ENCODE data around the gene RAD51B. TPM values are rescaled to one million over a fixed set of nuclear protein-coding genes. Genes with fewer than 3 reads are reported as not detected.

RAD51B gene
- total RNA-seq, 2 donors from 2014 or later = 22.8 to 33.8 TPM

- no peak overlapping the region for H3K27ac ChIP-seq (ENCODE audit: low read depth, low read length)
- no peak for DNase-seq
- no peaks in the 10 kb centered on the region for H3K27me3 ChIP-seq (ENCODE audit: control insufficient read depth, insufficient read depth, low read length, poor library complexity, severe bottlenecking)
- Mint-ChIP-seq H3K4me3 (no peak overlapping the region), H3K36me3 (ENCODE audit: low read depth) (no peaks in the 10 kb centered on the region), H3K4me1 (peaks cover 31% of the 10 kb centered on the region), H3K9me3 (no peaks in the 10 kb centered on the region), H3K27me3 (ENCODE audit: insufficient read depth) (no peaks in the 10 kb centered on the region), H3K27ac (no peak overlapping the region)
- TF ChIP-seq, protein P1, sequence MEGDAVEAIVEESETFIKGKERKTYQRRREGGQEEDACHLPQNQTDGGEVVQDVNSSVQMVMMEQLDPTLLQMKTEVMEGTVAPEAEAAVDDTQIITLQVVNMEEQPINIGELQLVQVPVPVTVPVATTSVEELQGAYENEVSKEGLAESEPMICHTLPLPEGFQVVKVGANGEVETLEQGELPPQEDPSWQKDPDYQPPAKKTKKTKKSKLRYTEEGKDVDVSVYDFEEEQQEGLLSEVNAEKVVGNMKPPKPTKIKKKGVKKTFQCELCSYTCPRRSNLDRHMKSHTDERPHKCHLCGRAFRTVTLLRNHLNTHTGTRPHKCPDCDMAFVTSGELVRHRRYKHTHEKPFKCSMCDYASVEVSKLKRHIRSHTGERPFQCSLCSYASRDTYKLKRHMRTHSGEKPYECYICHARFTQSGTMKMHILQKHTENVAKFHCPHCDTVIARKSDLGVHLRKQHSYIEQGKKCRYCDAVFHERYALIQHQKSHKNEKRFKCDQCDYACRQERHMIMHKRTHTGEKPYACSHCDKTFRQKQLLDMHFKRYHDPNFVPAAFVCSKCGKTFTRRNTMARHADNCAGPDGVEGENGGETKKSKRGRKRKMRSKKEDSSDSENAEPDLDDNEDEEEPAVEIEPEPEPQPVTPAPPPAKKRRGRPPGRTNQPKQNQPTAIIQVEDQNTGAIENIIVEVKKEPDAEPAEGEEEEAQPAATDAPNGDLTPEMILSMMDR (conservative IDR thresholded peaks at IDR 0.05) = no peak
- no peak overlapping the region for H3K9ac ChIP-seq (ENCODE audit: extremely low read depth, low read length, poor library complexity, severe bottlenecking)
- H3K4me3 ChIP-seq (ENCODE audit: low read length) = no peak overlapping the region
- H3K9me3 ChIP-seq (ENCODE audit: control insufficient read depth, low read length) = no peaks in the 10 kb centered on the region
- no peaks in the 10 kb centered on the region for H3K36me3 ChIP-seq (ENCODE audit: control insufficient read depth, insufficient read depth, low read length)
- peaks cover 11% of the 10 kb centered on the region for H3K4me1 ChIP-seq (ENCODE audit: control insufficient read depth, insufficient read depth, low read length)
- 91 to 93% methylated on average over 2 to 6 of the region's 6 CpGs for WGBS, 2 experiments (ENCODE audit: insufficient coverage in 1 of 2, insufficient read length in 1 of 2)
These were observed 577.8 kb downstream of the RAD51B start for GRCh38 chr14:68397371-68397811.

- Histone ChIP-seq H3K9ac (ENCODE audit: extremely low read depth, low read length, poor library complexity, severe bottlenecking) (no peak overlapping the region), H3K27ac (ENCODE audit: low read depth, low read length) (peak overlapping the region; percentile 47), H3K4me3 (ENCODE audit: low read length) (no peak overlapping the region), H3K27me3 (ENCODE audit: control insufficient read depth, insufficient read depth, low read length, poor library complexity, severe bottlenecking) (no peaks in the 10 kb centered on the region), H3K36me3 (ENCODE audit: control insufficient read depth, insufficient read depth, low read length) (no peaks in the 10 kb centered on the region), H3K9me3 (ENCODE audit: control insufficient read depth, low read length) (no peaks in the 10 kb centered on the region), H3K4me1 (ENCODE audit: control insufficient read depth, insufficient read depth, low read length) (peaks cover 9% of the 10 kb centered on the region)
- H3K27ac Mint-ChIP-seq = no peak overlapping the region
- H3K27me3 Mint-ChIP-seq (ENCODE audit: insufficient read depth) = no peaks in the 10 kb centered on the region
- no peaks in the 10 kb centered on the region for H3K36me3 Mint-ChIP-seq (ENCODE audit: low read depth)
- TF ChIP-seq, protein P1 (conservative IDR thresholded peaks at IDR 0.05) = no peak
- DNase-seq = no peak
- 76 to 91% methylated on average over 4 to 5 of the region's 6 CpGs for WGBS, 2 experiments (ENCODE audit: insufficient coverage in 1 of 2, insufficient read length in 1 of 2)
- H3K4me3 Mint-ChIP-seq = no peak overlapping the region
- H3K4me1 Mint-ChIP-seq = peaks cover 26% of the 10 kb centered on the region
- no peaks in the 10 kb centered on the region for H3K9me3 Mint-ChIP-seq
These were observed 578.2 kb downstream of the RAD51B start for GRCh38 chr14:68397822-68398221.

DNA sequence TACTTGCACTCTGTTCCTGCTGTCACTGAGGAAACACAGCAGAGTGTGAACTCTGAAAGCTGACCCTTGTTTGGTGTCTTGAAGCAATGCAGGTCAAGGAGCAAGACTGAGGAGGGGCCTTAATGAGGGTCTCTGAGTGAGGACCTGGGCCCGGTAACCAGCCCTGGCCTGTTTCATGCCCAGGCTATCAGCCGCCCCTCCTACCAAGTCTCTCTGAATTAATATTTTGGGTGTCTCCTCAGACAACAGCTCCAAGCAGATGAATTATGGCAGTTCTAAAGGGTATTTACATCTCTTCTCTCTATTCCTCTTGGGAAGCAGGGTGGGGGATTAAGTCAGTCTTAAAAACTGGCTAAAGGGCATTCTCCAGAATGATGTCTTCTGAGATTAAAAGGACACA lies 578.8 kb downstream of the RAD51B start:
- no peak overlapping the region for H3K4me3 Mint-ChIP-seq
- 96 to 100% methylated on average over 1 to 2 of the region's 2 CpGs for WGBS, 2 experiments (ENCODE audit: insufficient coverage in 1 of 2, insufficient read length in 1 of 2)
- H3K9me3 Mint-ChIP-seq = no peaks in the 10 kb centered on the region
- H3K36me3 Mint-ChIP-seq (ENCODE audit: low read depth) = no peaks in the 10 kb centered on the region
- peak overlapping the region; percentile 47 for H3K27ac ChIP-seq (ENCODE audit: low read depth, low read length)
- H3K4me1 Mint-ChIP-seq = peaks cover 21% of the 10 kb centered on the region
- H3K9ac ChIP-seq (ENCODE audit: extremely low read depth, low read length, poor library complexity, severe bottlenecking) = no peak overlapping the region
- H3K27me3 ChIP-seq (ENCODE audit: control insufficient read depth, insufficient read depth, low read length, poor library complexity, severe bottlenecking) = no peaks in the 10 kb centered on the region
- no peak overlapping the region for H3K27ac Mint-ChIP-seq
- no peaks in the 10 kb centered on the region for H3K27me3 Mint-ChIP-seq (ENCODE audit: insufficient read depth)
- peaks cover 6% of the 10 kb centered on the region for H3K4me1 ChIP-seq (ENCODE audit: control insufficient read depth, insufficient read depth, low read length)
- TF ChIP-seq, protein P1 (conservative IDR thresholded peaks at IDR 0.05) = no peak
- H3K9me3 ChIP-seq (ENCODE audit: control insufficient read depth, low read length) = no peaks in the 10 kb centered on the region
- no peaks in the 10 kb centered on the region for H3K36me3 ChIP-seq (ENCODE audit: control insufficient read depth, insufficient read depth, low read length)
- no peak overlapping the region for H3K4me3 ChIP-seq (ENCODE audit: low read length)
- DNase-seq = no peak

All from endodermal cell (in vitro differentiated cells).